IMR-90 (cell line): ENCODE data around the gene ADGRG2. TPM values are rescaled to one million over a fixed set of nuclear protein-coding genes. Genes with fewer than 3 reads are reported as not detected.

Experiments
- ATAC-seq: fragments of 200-7000 bp; cut with Tn5 transposase; 2 replicates; pipeline ENCODE4 v1.9.1; 2020; ENCODE audit warnings: low read depth, mild to moderate bottlenecking, moderate library complexity
- BruUV-seq: library from RNA; stranded (reverse); fragments of 400-500 nt; replicated peaks from 2 replicates; lab custom pipeline; 2021; lab: Mats Ljungman, UMichigan
- CTCF ChIA-PET: fragments of 300-600 bp; formaldehyde crosslinking; extraction: SDS; loops from one replicate; lab custom pipeline; 2021; ENCODE audit warnings: antibody characterized with exemption; lab: Yijun Ruan, JAX
- POLR2A ChIA-PET: fragments of 300-600 bp; sonication (Branson Sonifier 250); formaldehyde crosslinking; loops from one replicate; lab custom pipeline; 2022; ENCODE audit warnings: antibody characterized with exemption; ENCODE audit not compliant: unreplicated experiment; lab: Charles Lee
- DNase-seq: peaks from one replicate; pipeline ENCODE4 v3.0.0; 2013
- H2AFZ ChIP-seq: replicated peaks from 2 replicates; pipeline ENCODE3; 2013; ENCODE audit warnings: low read length, mild to moderate bottlenecking; ENCODE audit not compliant: poor library complexity
- H2AK5ac ChIP-seq: 2 replicates; pipeline ENCODE4 v1.6.1; 2013; ENCODE audit warnings: low read depth, low read length, inconsistent platforms
- H2AK9ac ChIP-seq: replicated peaks from 2 replicates; pipeline ENCODE3; 2013; ENCODE audit warnings: mild to moderate bottlenecking, low read depth, low read length, moderate library complexity; ENCODE audit not compliant: poor library complexity
- H2BK120ac ChIP-seq: 2 replicates; pipeline ENCODE4 v1.6.1; 2013; ENCODE audit warnings: low read depth, low read length, inconsistent platforms
- H2BK15ac ChIP-seq: 3 replicates; pipeline ENCODE4 v1.6.1; 2013; ENCODE audit warnings: low read depth, low read length, inconsistent platforms
- H2BK20ac ChIP-seq: 2 replicates; pipeline ENCODE4 v1.6.1; 2013; ENCODE audit warnings: low read depth, mild to moderate bottlenecking, inconsistent platforms, low read length, moderate library complexity
- H2BK5ac ChIP-seq: 2 replicates; pipeline ENCODE4 v1.6.1; 2013; ENCODE audit warnings: mild to moderate bottlenecking, low read depth, low read length, inconsistent platforms; ENCODE audit not compliant: poor library complexity, severe bottlenecking
- H3K14ac ChIP-seq: replicated peaks from 2 replicates; pipeline ENCODE4 v1.6.1; 2013; ENCODE audit warnings: low read depth, low read length, inconsistent platforms
- H3K18ac ChIP-seq: 2 replicates; pipeline ENCODE4 v1.6.1; 2013; ENCODE audit warnings: low read depth, low read length, control low read depth
- H3K23ac ChIP-seq: 2 replicates; pipeline ENCODE4 v1.6.1; 2013; ENCODE audit warnings: low read depth, low read length, inconsistent platforms
- H3K27ac ChIP-seq: 2 replicates; pipeline ENCODE4 v1.5.1; 2013; ENCODE audit warnings: mild to moderate bottlenecking, control low read depth, low read length; ENCODE audit not compliant: insufficient read depth
- H3K27me3 ChIP-seq: 2 replicates; pipeline ENCODE4 v1.6.1; 2013; ENCODE audit warnings: low read length; ENCODE audit not compliant: control insufficient read depth, insufficient read depth
- H3K36me3 ChIP-seq: 2 replicates; pipeline ENCODE4 v1.6.1; 2013; ENCODE audit warnings: low read length, mixed read lengths; ENCODE audit not compliant: control insufficient read depth, insufficient read depth
- H3K4ac ChIP-seq: 2 replicates; pipeline ENCODE4 v1.6.1; 2013; ENCODE audit warnings: low read depth, low read length, inconsistent platforms
- H3K4me1 ChIP-seq: 2 replicates; pipeline ENCODE4 v1.6.1; 2013; ENCODE audit warnings: low read length, mixed read lengths; ENCODE audit not compliant: control insufficient read depth, insufficient read depth
- H3K4me2 ChIP-seq: 2 replicates; pipeline ENCODE4 v1.6.1; 2013; ENCODE audit warnings: low read depth, mild to moderate bottlenecking, control low read depth, low read length, moderate library complexity
- H3K4me3 ChIP-seq: 2 replicates; pipeline ENCODE4 v1.5.1; 2013; ENCODE audit warnings: low read depth, mild to moderate bottlenecking, control low read depth, low read length, moderate library complexity; ENCODE audit not compliant: insufficient read depth
- H3K56ac ChIP-seq: 2 replicates; pipeline ENCODE4 v1.6.1; 2013; ENCODE audit warnings: low read length, inconsistent platforms; ENCODE audit not compliant: insufficient read depth; ENCODE audit errors: extremely low read depth
- H3K79me1 ChIP-seq, 2 experiments: 2 replicates each; pipeline ENCODE4 v1.6.1; 2013; ENCODE audit warnings: low read length in 2 of 2, inconsistent platforms in 1 of 2, low read depth in 1 of 2
- H3K9ac ChIP-seq: 2 replicates; pipeline ENCODE4 v1.6.1; 2013; ENCODE audit warnings: low read depth, low read length, control low read depth
- H3K9me1 ChIP-seq: 2 replicates; pipeline ENCODE4 v1.6.1; 2013; ENCODE audit warnings: low read length, inconsistent platforms; ENCODE audit not compliant: insufficient read depth
- H3K9me3 ChIP-seq: 2 replicates; pipeline ENCODE4 v1.6.1; 2013; ENCODE audit warnings: low read length; ENCODE audit not compliant: control insufficient read depth, insufficient read depth
- H4K20me1 ChIP-seq: 2 replicates; pipeline ENCODE4 v1.6.1; 2013; ENCODE audit warnings: low read length, inconsistent platforms; ENCODE audit not compliant: insufficient read depth
- H4K5ac ChIP-seq: 2 replicates; pipeline ENCODE4 v1.6.1; 2013; ENCODE audit warnings: mild to moderate bottlenecking, low read depth, low read length, control low read depth
- H4K8ac ChIP-seq, 2 experiments: 2 replicates each; pipeline ENCODE4 v1.6.1; 2013; ENCODE audit warnings: low read depth in 2 of 2, low read length in 2 of 2, control low read depth in 1 of 2, inconsistent platforms in 1 of 2
- H4K91ac ChIP-seq: 2 replicates; pipeline ENCODE4 v1.6.1; 2013; ENCODE audit warnings: low read depth, low read length, inconsistent platforms; ENCODE audit not compliant: insufficient read depth
- BHLHE40 ChIP-seq: fragments of 150-350 bp; IDR thresholded peaks from 2 replicates; pipeline ENCODE4 v1.6.1; 2016; ENCODE audit warnings: mild to moderate bottlenecking, low read depth, low read length
- ELK1 ChIP-seq: fragments of 150-350 bp; IDR thresholded peaks from 2 replicates; pipeline ENCODE4 v1.6.1; 2016; ENCODE audit warnings: low read depth, mild to moderate bottlenecking, low read length, moderate library complexity, borderline replicate concordance
- FOS ChIP-seq: fragments of 150-350 bp; IDR thresholded peaks from 2 replicates; pipeline ENCODE4 v1.6.1; 2016; ENCODE audit warnings: low read depth, low read length
- NFE2L2 ChIP-seq: fragments of 150-350 bp; IDR thresholded peaks from 2 replicates; pipeline ENCODE4 v1.6.1; 2016; ENCODE audit warnings: low read depth, mild to moderate bottlenecking, low read length
- WGBS, 2 experiments: methylation state at CpG; one replicate each; pipeline versions ENCODE4 v1.1.5 to v1.1.7; 2013; ENCODE audit warnings: missing lambda C conversion rate in 2 of 2; ENCODE audit not compliant: insufficient read length in 1 of 2; ENCODE audit errors: extremely low coverage in 2 of 2; 5-methylcytosine and 5-hydroxymethylcytosine counted together
- dilution Hi-C: fragments of 300-500 bp; cut with HindIII; formaldehyde crosslinking; loops from one replicate; pipeline ENCODE4 v1.14.3; 2018; ENCODE audit warnings: low sequenced_read_pairs; ENCODE audit not compliant: unreplicated experiment
- in situ Hi-C: fragments of 300-500 bp; cut with MboI; formaldehyde crosslinking; loops from 3 replicates; pipeline ENCODE4 v1.14.3; 2019; ENCODE audit warnings: low sequenced_read_pairs, inconsistent platforms, mixed read lengths
- intact Hi-C: fragments of 100-400 bp; cut with micrococcal nuclease; formaldehyde crosslinking; loops from 2 replicates; pipeline ENCODE4 v1.10.0; 2022
- polyA plus RNA-seq, 3 experiments: library from polyadenylated mRNA; depleted of rRNA; stranded (reverse); fragments of >200 nt; gene quantifications; 2 replicates each; pipeline ENCODE4 v1.2.3, GENCODE V29; 2012; ENCODE audit warnings: low replicate concordance in 1 of 3
- total RNA-seq: library from RNA; depleted of rRNA; stranded (reverse); fragments of >200 nt; gene quantifications from 2 replicates; pipeline ENCODE4 v1.2.3, GENCODE V29; 2012

ADGRG2 gene
- total and polyA plus RNA-seq, 2 of the 4 experiments (the other 2 are of a cell fraction), result under 0.01 to 0.07 TPM

DNA sequence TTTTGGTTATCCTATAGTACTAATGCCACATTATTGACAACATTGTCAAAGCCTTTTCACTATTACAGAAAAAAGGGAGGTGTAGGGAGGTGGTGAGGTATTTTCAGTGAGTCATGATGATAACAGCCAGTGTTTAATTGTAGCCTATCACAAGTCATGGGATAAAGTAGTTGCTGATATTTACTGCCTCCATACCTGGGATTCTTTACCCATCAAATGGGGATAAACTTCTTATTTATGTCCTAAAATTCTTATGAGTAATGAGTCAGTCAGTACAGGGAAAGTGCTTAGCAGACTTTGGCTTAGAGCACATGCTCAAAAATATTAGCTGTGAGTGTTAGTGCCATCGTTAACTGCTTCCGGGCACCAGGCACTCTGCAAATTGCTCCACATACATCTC is 25.7 kb downstream of the ADGRG2 start:
- Histone ChIP-seq H4K8ac (no peak overlapping the region), H3K9ac (no peak overlapping the region), H2AFZ (no peak overlapping the region), H3K18ac (no peak overlapping the region), H3K27me3 (no peaks in the 10 kb centered on the region), H3K56ac (no peak overlapping the region), H3K9me1 (no peaks in the 10 kb centered on the region), H4K20me1 (no peaks in the 10 kb centered on the region), H4K91ac (no peak overlapping the region), H3K4me1 (no peaks in the 10 kb centered on the region), H3K4me2 (no peak overlapping the region), H3K4me3 (no peak overlapping the region), H3K79me1 (no peaks in the 10 kb centered on the region), H2BK15ac (no peak overlapping the region), H2BK20ac (no peak overlapping the region), H3K27ac (no peak overlapping the region), H3K9me3 (0 out of 2 replicates have a peak, but pooled peaks cover 2% of the 10 kb centered on the region), H3K4ac (no peak overlapping the region), H2BK5ac (no peak overlapping the region), H2BK120ac (no peak overlapping the region), H4K5ac (no peak overlapping the region), H2AK5ac (no peak overlapping the region), H3K14ac (no peak overlapping the region), H3K23ac (no peak overlapping the region), H3K36me3 (no peaks in the 10 kb centered on the region), H2AK9ac (no peak overlapping the region)
- DNase-seq (no peak), ATAC-seq (no peak)
- ChIA-PET POLR2A (no interaction called here), CTCF (no interaction called here)
- no CpG with 5 or more reads among the region's 2 CpGs for WGBS, 2 experiments
- no TSS peak for BruUV-seq
- intact Hi-C loops (no loop called here), in situ Hi-C loops (no loop called here), dilution Hi-C loops (no loop called here)
- TF ChIP-seq NFE2L2 (no peak), ELK1 (no peak), BHLHE40 (no peak), FOS (no peak)
